SK-N-SH (cell line): ENCODE results near the gene ETV6. TPM values are rescaled to one million over a fixed set of nuclear protein-coding genes. Genes with fewer than 3 reads are reported as not detected.
"Not testable (repeated sequence)": the region's sequence is repeated elsewhere in the genome, so short reads cannot be mapped to it uniquely, and the experiment has no call there.

Source experiments
- CTCF ChIA-PET: fragments of 300-600, 350-600 bp; formaldehyde crosslinking; extraction: SDS; loops from one replicate; lab custom pipeline; 2021; lab: Yijun Ruan, JAX
- POLR2A ChIA-PET: fragments of 350-600 bp; sonication (Branson Sonifier 250); formaldehyde crosslinking; extraction: SDS; loops from one replicate; lab custom pipeline; 2020; ENCODE audit warnings: antibody characterized with exemption, inconsistent platforms; lab: Yijun Ruan, JAX
- DNase-seq: peaks from one replicate; pipeline ENCODE4 v3.0.0; 2012
- H2AFZ ChIP-seq: fragments of 200-600 bp; sonication (generic); 2 replicates; pipeline ENCODE4 v1.8.1; 2016; ENCODE audit warnings: antibody characterized with exemption, mild to moderate bottlenecking, low read depth
- H3F3A ChIP-seq: fragments of 200-600 bp; sonication (generic); replicated peaks from 2 replicates; pipeline ENCODE3; 2016; ENCODE audit warnings: antibody characterized with exemption, mild to moderate bottlenecking; ENCODE audit not compliant: insufficient read depth
- H3K27ac ChIP-seq, 2 experiments: fragments of 200-500 bp in 1 of 2; fragments of 200-600 bp in 1 of 2; sonication (Bioruptor generic) in 1 of 2; sonication (generic), shearing (Covaris generic) in 1 of 2; 2 replicates each; pipeline versions ENCODE4 v1.5.1 to v1.6.1; 2014 to 2016; ENCODE audit warnings: low read depth in 2 of 2, inconsistent platforms in 1 of 2, low read length in 1 of 2, mild to moderate bottlenecking in 1 of 2, mixed read lengths in 1 of 2
- H3K27me3 ChIP-seq: fragments of 200-600 bp; sonication (generic), shearing (Covaris generic); 2 replicates; pipeline ENCODE4 v1.6.1; 2016; ENCODE audit warnings: mixed run types; ENCODE audit not compliant: insufficient read depth
- H3K36me3 ChIP-seq, 2 experiments: fragments of 200-500 bp in 1 of 2; fragments of 200-600 bp in 1 of 2; sonication (Bioruptor generic) in 1 of 2; sonication (generic) in 1 of 2; replicated peaks in 1 of 2; 2 replicates each; pipeline versions ENCODE3 to v1.5.1; 2014 to 2016; ENCODE audit warnings: low read length in 1 of 2, mild to moderate bottlenecking in 1 of 2; ENCODE audit not compliant: insufficient read depth in 2 of 2, control insufficient read depth in 1 of 2
- H3K4me1 ChIP-seq, 2 experiments: fragments of 200-500 bp in 1 of 2; fragments of 200-600 bp in 1 of 2; sonication (Bioruptor generic) in 1 of 2; sonication (generic), shearing (Covaris generic) in 1 of 2; 2 replicates each; pipeline versions ENCODE4 v1.5.1 to v1.6.1; 2014 to 2016; ENCODE audit warnings: low read depth in 1 of 2, low read length in 1 of 2, mixed run types in 1 of 2; ENCODE audit not compliant: insufficient read depth in 2 of 2, control insufficient read depth in 1 of 2
- H3K4me2 ChIP-seq: fragments of 200-600 bp; sonication (generic), shearing (Covaris generic); 2 replicates; pipeline ENCODE4 v1.6.1; 2017; ENCODE audit warnings: mixed run types
- H3K4me3 ChIP-seq, 2 experiments: fragments of 200-500 bp in 1 of 2; fragments of 200-600 bp in 1 of 2; sonication (Bioruptor generic) in 1 of 2; sonication (generic), shearing (Covaris generic) in 1 of 2; 2 replicates each; pipeline versions ENCODE4 v1.5.1 to v1.8.1; 2014 to 2016; ENCODE audit warnings: low read depth in 2 of 2, inconsistent platforms in 1 of 2, low read length in 1 of 2, mild to moderate bottlenecking in 1 of 2, mixed read lengths in 1 of 2, moderate library complexity in 1 of 2
- H3K79me2 ChIP-seq: fragments of 200-600 bp; sonication (generic); 2 replicates; pipeline ENCODE4 v1.8.1; 2017; ENCODE audit warnings: mild to moderate bottlenecking; ENCODE audit not compliant: insufficient read depth
- H3K9ac ChIP-seq: fragments of 200-600 bp; sonication (generic); 2 replicates; pipeline ENCODE4 v1.6.1; 2017; ENCODE audit warnings: mixed run types
- H3K9me2 ChIP-seq: fragments of 200-600 bp; sonication (generic); 2 replicates; pipeline ENCODE4 v1.6.1; 2017; ENCODE audit warnings: mixed run types
- H3K9me3 ChIP-seq: fragments of 200-600 bp; sonication (generic); 2 replicates; pipeline ENCODE4 v1.6.1; 2017; ENCODE audit warnings: mixed run types, mild to moderate bottlenecking, moderate library complexity
- H4K20me1 ChIP-seq: fragments of 200-600 bp; sonication (generic); 2 replicates; pipeline ENCODE4 v1.6.1; 2017; ENCODE audit warnings: mild to moderate bottlenecking, mixed run types; ENCODE audit not compliant: insufficient read depth
- CTCF ChIP-seq: fragments of 200-600 bp; sonication (generic); IDR thresholded peaks from 2 replicates; pipeline ENCODE4 v1.6.1; 2017; ENCODE audit warnings: antibody characterized with exemption, mild to moderate bottlenecking, moderate library complexity
- EP300 ChIP-seq, 2 experiments: IDR thresholded peaks; 2 replicates each; pipeline versions ENCODE4 v1.4.0 to v1.6.1; 2012; ENCODE audit warnings: borderline replicate concordance in 1 of 2, low read depth in 1 of 2, low read length in 1 of 2
- EZH2phosphoT487 ChIP-seq: fragments of 200-600 bp; sonication (generic); IDR thresholded peaks from 2 replicates; pipeline ENCODE4 v1.6.1; 2017; ENCODE audit warnings: low read depth, mixed run types, mild to moderate bottlenecking, antibody characterized with exemption, moderate library complexity, borderline replicate concordance
- FOSL2 ChIP-seq: IDR thresholded peaks from 2 replicates; pipeline ENCODE4 v1.4.0; 2012; ENCODE audit warnings: low read depth, mild to moderate bottlenecking, moderate library complexity, borderline replicate concordance
- FOXJ3 ChIP-seq: sonication (generic); formaldehyde crosslinking; IDR thresholded peaks from 2 replicates; pipeline ENCODE4 v1.5.1; 2020; ENCODE audit warnings: mild to moderate bottlenecking, missing genetic modification reagents
- GATA2 ChIP-seq: sonication (generic); formaldehyde crosslinking; IDR thresholded peaks from 2 replicates; pipeline ENCODE4 v1.5.0; 2020; ENCODE audit warnings: mild to moderate bottlenecking, missing genetic modification reagents
- MXI1 ChIP-seq: IDR thresholded peaks from 2 replicates; pipeline ENCODE4 v1.6.1; 2012; ENCODE audit warnings: mild to moderate bottlenecking, low read depth, low read length, improper control_type of control experiment
- NFIC ChIP-seq: IDR thresholded peaks from 2 replicates; pipeline ENCODE4 v1.4.0; 2012; ENCODE audit warnings: borderline replicate concordance
- NRF1 ChIP-seq: IDR thresholded peaks from 2 replicates; pipeline ENCODE4 v1.6.1; 2012; ENCODE audit warnings: low read depth, mild to moderate bottlenecking, low read length
- PBX3 ChIP-seq: IDR thresholded peaks from 2 replicates; pipeline ENCODE4; 2012
- POLR2AphosphoS5 ChIP-seq: IDR thresholded peaks from 2 replicates; pipeline ENCODE4 v1.6.1; 2012; ENCODE audit warnings: low read depth, low read length
- RAD21 ChIP-seq: IDR thresholded peaks from 2 replicates; pipeline ENCODE4 v1.6.1; 2012; ENCODE audit warnings: mild to moderate bottlenecking, low read length
- RFX5 ChIP-seq: IDR thresholded peaks from 2 replicates; pipeline ENCODE4 v1.6.1; 2012; ENCODE audit warnings: mild to moderate bottlenecking, improper control_type of control experiment, low read length
- RXRA ChIP-seq: IDR thresholded peaks from 2 replicates; pipeline ENCODE4 v1.4.0; 2012; ENCODE audit warnings: low read depth, mild to moderate bottlenecking, borderline replicate concordance
- SIN3A ChIP-seq: IDR thresholded peaks from 2 replicates; pipeline ENCODE4 v1.6.1; 2012; ENCODE audit warnings: low read depth, mild to moderate bottlenecking, low read length, moderate library complexity, borderline replicate concordance
- SMC3 ChIP-seq: IDR thresholded peaks from 2 replicates; pipeline ENCODE4 v1.6.1; 2012; ENCODE audit warnings: low read depth, low read length, improper control_type of control experiment
- USF1 ChIP-seq: IDR thresholded peaks from 2 replicates; pipeline ENCODE4 v1.4.0; 2012; ENCODE audit warnings: low read depth, borderline replicate concordance
- YY1 ChIP-seq: IDR thresholded peaks from 2 replicates; pipeline ENCODE4 v1.4.0; 2012; ENCODE audit warnings: low read depth, mild to moderate bottlenecking
- ZBTB33 ChIP-seq: IDR thresholded peaks from 2 replicates; pipeline ENCODE4 v1.4.0; 2012; ENCODE audit warnings: low read depth, borderline replicate concordance
- whole genome bisulfite sequencing: methylation state at CpG from one replicate; pipeline ENCODE4 v1.1.6; 2017; ENCODE audit warnings: low lambda C conversion rate; 5-methylcytosine and 5-hydroxymethylcytosine counted together
- polyA plus RNA-seq, 3 experiments: library from polyadenylated mRNA; depleted of rRNA; stranded (reverse); fragments of >200 nt; gene quantifications; 2 replicates each; pipeline ENCODE4 v1.2.3, GENCODE V29; 2012

ETV6 gene
- polyA plus RNA-seq, 1 of the 3 experiments (the other 2 are of a cell fraction): 4.0 TPM

- TF ChIP-seq GATA2 (CRISPR knock-in tag) (no peak), PBX3 (no peak), FOXJ3 (CRISPR knock-in tag) (no peak), EP300 (IDR thresholded peaks at IDR 0.05; ENCODE audit: borderline replicate concordance in 1 of 2, low read depth in 1 of 2, low read length in 1 of 2) (no peak)
- TF ChIP-seq, all 33 proteins: peak for 0
Observed at GRCh38 chr12:11624116-11624515, 25.4 kb upstream of the ETV6 start (continued).

- POLR2A ChIA-PET, H3K79me2 ChIP-seq, CTCF ChIA-PET: not testable (repeated sequence)
Observed at GRCh38 chr12:11627709-11628108, 21.8 kb upstream of the ETV6 start.

GRCh38 chr12:11628353-11628752, 21.1 kb upstream of the ETV6 start:
- H4K20me1 ChIP-seq: no peaks in the 10 kb centered on the region
- no peak overlapping the region for H3K4me2 ChIP-seq
- no peak overlapping the region for H2AFZ ChIP-seq
- no peaks in the 10 kb centered on the region for H3F3A ChIP-seq
- no peak overlapping the region for H3K27ac ChIP-seq
- no peak overlapping the region for H3K4me3 ChIP-seq
- no peaks in the 10 kb centered on the region for H3K36me3 ChIP-seq
- no peak overlapping the region for H3K9ac ChIP-seq
- no peaks in the 10 kb centered on the region for H3K9me2 ChIP-seq
- H3K79me2 ChIP-seq: no peaks in the 10 kb centered on the region
- ChIA-PET POLR2A (interaction anchor here (0.6 kb wide), 1 partner anchor 1175 kb away, joined by 3 read pairs; no protein-coding TSS in a partner anchor), CTCF (interaction anchor here (1.2 kb wide), 1 partner anchor 405 kb away, joined by 3 read pairs; no protein-coding TSS in a partner anchor)
- H3K4me1 ChIP-seq: peaks cover 0 to 4% of the 10 kb centered on the region in 2 experiments; a peak in 1 of 4 replicates
- no peak for TF ChIP-seq EZH2phosphoT487
- no peak for TF ChIP-seq FOXJ3 (CRISPR knock-in tag)
- TF ChIP-seq YY1: no peak
- TF ChIP-seq ZBTB33: no peak
- TF ChIP-seq FOSL2: no peak
- TF ChIP-seq USF1: no peak
- no peak for TF ChIP-seq POLR2AphosphoS5
- TF ChIP-seq MXI1: no peak
- TF ChIP-seq NRF1: no peak
- TF ChIP-seq CTCF: no peak
- no peak for TF ChIP-seq GATA2 (CRISPR knock-in tag)
- TF ChIP-seq SIN3A: no peak
- no peak for TF ChIP-seq EP300 (IDR thresholded peaks at IDR 0.05; ENCODE audit: borderline replicate concordance in 1 of 2, low read depth in 1 of 2, low read length in 1 of 2)
- no peak for TF ChIP-seq RFX5
- TF ChIP-seq RAD21: no peak
- TF ChIP-seq SMC3: no peak
- TF ChIP-seq RXRA: no peak
- no peak for TF ChIP-seq NFIC
- WGBS: 75% methylated on average over 7 of the region's 7 CpGs
- H3K9me3 ChIP-seq: no peaks in the 10 kb centered on the region
- no peaks in the 10 kb centered on the region for H3K27me3 ChIP-seq
- no peak for DNase-seq

More at GRCh38 chr12:11627709-11628108, 21.8 kb upstream of the ETV6 start:
- H3K27me3 ChIP-seq, DNase-seq, H3K27ac ChIP-seq, H2AFZ ChIP-seq, H4K20me1 ChIP-seq, H3K4me2 ChIP-seq, H3K36me3 ChIP-seq, H3K4me3 ChIP-seq, H3K9me2 ChIP-seq, H3F3A ChIP-seq, H3K9ac ChIP-seq, H3K9me3 ChIP-seq, H3K4me1 ChIP-seq: not testable (repeated sequence)
- 76% methylated on average over 6 of the region's 6 CpGs for WGBS
